Iris pigment epithelial cell (primary cell): ENCODE results near the gene STK10.

Source experiments
- DNase-seq: peaks from one replicate; pipeline ENCODE4 v3.0.0-alpha.2; 2011; ENCODE audit warnings: low read depth

STK10 gene

GRCh38 chr5:172007175-172008110 is 180.6 kb downstream of the STK10 start:
- no peak for DNase-seq

GRCh38 chr5:172006321-172007174 is 181.5 kb downstream of the STK10 start, which contains the start of gene FBXW11:
TSS of gene FBXW11 (minus strand) at chr5:172006638. CDS start at chr5:172006502, 136 bp downstream.
- peak; percentile 97 for DNase-seq

- no peak for DNase-seq
Measured at GRCh38 chr5:172005708-172006320, 182.2 kb downstream of the STK10 start.

- DNase-seq: no peak
Measured at GRCh38 chr5:172004824-172005237, 183.2 kb downstream of the STK10 start.

GRCh38 chr5:172003746-172004145 is 184.3 kb downstream of the STK10 start:
- DNase-seq: no peak

GRCh38 chr5:172002840-172003512 is 185.0 kb downstream of the STK10 start:
- no peak for DNase-seq

GRCh38 chr5:172002310-172002709 is 185.7 kb downstream of the STK10 start:
- peak; percentile 28 for DNase-seq

- DNase-seq: no peak
Measured at GRCh38 chr5:171999877-172000276, 188.1 kb downstream of the STK10 start.

GRCh38 chr5:171999100-171999499 is 188.9 kb downstream of the STK10 start:
- DNase-seq: no peak

GRCh38 chr5:171997011-171997410 is 191.0 kb downstream of the STK10 start:
- DNase-seq: no peak

- no peak for DNase-seq
Measured at GRCh38 chr5:171992813-171993212, 195.2 kb downstream of the STK10 start.

- no peak for DNase-seq
Measured at GRCh38 chr5:171992305-171992704, 195.7 kb downstream of the STK10 start.
